NCI-H1417 treated with DMSO at 0.1 percent for 48 hours (cell line): Measurements from ENCODE around the gene PPP1R26.
"Not testable (repeated sequence)": the region's sequence is repeated elsewhere in the genome, so short reads cannot be mapped to it uniquely, and the experiment has no call there.

Source experiments
- DNase-seq: peaks from one replicate; lab custom pipeline; 2025; lab: John Stamatoyannopoulos, UW

PPP1R26 gene

DNA sequence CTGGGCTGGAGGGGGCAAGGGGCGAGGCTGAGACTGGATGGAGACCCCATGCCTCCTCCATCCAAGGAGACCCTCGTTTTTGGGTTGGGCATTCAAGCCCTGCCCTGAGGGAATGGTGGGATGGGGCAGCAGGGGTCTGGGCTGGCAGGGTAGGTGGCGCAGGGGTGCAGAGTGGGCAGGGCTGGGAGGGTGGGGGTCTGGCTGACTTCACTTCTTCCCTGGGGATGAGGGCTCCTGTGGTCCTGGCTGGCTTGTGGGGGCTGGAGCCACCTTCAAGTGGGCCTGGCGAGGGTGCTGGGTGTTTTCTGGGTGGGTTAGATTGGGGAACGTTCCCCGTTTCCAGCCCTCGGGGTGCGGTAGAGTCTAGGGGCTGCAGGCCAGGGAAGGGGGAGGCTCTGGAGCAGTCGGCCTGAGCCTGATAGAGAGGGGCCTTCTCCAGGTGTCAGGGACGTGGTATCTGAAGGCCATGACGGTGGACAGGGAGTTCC, 42.1 kb downstream of the PPP1R26 start:
- no peak for DNase-seq

DNA sequence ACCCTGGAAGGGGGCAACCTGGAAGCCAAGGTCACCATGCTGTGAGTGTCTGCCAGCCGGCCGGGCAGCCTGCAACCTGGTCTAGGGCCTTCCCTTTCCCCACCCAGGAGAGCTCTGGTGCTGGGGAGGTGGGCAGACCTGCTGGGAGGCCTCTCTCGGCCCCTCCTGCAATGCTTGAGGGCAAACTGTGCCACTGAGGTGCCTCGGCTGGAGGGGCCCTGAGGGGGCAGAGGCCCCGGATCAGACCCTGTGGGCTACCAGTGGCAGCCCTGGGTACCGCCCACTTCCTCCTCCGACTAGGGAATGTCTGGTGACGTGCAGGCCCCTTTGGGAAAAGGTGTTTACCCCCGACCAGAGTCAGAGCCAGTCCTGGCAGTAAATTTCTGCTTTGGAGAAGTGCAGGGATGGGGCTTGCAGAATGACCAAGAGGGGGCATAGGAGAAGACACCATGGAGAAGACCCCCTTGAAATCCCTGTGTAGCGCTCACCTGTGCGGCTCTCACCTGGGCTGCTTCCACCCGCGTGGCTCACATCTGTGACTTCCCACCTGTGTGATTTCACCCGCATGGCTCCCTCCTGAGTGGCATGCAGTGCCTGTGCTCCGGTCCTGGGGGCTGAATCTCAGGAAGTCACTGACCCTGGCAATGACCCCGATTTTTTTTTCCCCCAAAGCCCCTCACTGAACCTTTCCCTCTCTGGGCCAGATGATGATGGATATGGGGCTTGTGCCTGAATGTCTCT, 42.7 kb downstream of the PPP1R26 start:
- no peak for DNase-seq

DNA sequence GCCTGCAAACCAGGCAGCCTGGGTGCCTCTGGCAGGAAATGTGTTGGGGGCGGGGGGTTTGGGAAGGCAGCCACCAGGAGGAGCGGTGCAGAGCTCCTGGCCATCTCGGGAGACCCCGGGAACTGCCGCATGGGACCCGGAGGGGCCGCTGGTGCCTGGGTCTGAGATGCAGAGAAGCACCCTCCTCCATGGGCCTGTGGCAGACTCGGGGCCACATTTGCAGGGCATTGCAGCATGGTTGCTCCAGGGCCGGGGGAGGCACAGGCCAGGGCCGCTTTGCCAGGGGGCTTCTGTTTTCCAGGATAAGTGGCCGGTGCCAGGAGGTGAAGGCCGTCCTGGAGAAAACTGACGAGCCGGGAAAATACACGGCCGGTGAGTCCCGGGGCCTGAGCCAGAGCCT, 43.3 kb downstream of the PPP1R26 start:
- no peak for DNase-seq

DNA sequence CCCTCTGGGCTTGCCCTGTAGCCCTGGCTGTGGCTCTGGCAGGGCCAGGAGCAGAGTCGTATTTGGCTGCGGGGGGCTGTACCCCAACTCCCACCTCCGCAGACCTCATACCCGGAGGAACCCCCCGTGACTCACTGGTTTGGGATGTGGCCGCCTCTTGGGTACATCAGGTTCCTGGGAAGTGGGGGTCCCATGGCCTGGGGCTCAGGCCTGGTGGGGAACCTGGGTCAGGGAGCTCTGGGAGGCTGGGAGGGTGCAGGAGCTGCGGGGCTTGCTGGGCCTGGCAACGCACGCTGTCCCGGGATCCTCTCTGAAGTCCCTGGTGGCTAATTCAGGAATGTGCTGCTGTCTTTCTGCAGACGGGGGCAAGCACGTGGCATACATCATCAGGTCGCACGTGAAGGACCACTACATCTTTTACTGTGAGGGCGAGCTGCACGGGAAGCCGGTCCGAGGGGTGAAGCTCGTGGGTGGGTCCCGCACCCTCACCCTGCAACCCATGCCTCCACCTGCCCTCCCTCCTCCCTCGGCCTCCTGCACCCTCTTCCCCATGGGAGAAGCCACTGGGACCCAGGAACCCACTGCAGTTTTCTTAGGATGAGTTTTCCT, 44.0 kb downstream of the PPP1R26 start:
- DNase-seq, result no peak

- no peak for DNase-seq
These were observed 44.7 kb downstream of the PPP1R26 start for GRCh38 chr9:135524130-135524861.

DNA sequence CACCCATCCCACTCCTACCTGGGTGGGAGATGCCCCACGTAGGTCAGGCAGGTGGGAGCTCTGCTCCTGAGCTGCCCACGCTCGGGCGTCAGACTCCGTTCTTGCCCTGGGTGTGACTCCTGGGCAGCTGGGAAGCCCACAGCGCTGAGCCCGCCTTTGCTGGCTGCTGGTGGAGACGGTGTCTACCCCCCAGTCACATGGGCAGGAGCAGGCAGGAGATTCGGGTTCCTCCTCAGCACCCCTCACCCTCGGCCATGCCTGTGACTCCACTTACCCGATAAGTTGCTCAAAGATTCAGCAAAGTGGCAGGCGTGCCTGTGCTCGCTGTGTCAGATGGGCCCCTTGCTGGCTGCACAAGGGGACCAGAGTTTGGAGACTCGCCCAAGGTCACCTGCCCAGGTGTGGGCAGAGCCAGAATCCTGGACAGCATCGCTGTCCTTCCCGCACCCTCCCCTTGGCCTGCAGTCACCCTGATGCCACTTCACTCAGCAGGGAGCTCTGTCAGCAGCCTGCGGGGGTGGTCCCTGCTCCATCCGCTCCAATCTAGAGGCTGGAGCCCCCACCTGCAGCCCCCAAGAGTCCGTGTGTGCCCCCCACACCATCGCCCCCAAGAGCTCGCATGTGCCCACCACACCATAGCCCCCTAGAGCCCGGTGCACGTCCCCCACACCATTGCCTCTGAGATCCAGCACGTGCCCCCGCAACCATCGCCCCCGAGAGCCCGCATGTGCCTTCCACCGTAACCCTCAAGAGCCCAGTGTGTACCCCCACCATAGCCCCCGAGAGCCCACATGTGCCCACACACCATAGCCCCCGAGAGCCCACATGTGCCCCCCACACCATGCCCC, 45.9 kb downstream of the PPP1R26 start:
- no peak for DNase-seq

DNA sequence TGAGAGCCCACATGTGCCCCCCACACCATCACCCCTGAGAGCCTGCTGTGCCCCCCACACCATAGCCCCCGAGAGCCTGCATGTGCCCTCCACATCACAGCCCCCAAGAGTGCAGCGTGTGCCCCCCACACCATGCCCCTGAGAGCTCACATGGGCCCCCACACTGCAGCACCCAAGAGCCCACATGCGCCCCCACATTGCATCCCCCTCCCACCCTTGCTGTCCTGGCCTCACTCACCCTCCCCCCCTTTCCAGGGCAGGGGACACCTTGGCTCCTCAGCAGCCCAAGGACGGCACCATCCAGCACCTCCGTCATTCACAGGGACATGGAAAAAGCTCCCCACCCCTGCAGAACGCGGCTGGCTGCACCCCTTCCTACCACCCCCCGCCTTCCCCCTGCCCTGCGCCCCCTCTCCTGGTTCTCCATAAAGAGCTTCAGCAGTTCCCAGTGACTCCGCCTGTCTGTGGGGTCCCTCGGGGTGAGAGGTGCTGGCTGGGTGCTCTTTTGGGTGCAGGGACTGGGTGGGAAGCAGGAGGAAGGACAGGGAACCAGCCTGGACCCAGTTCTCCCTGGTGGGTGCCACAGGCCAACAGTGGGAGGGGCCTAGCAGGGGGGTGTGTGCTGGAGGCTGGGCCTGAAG, 46.6 kb downstream of the PPP1R26 start:
- DNase-seq, result no peak

- no peak for DNase-seq
These were observed 47.4 kb downstream of the PPP1R26 start for GRCh38 chr9:135526730-135527571.

- DNase-seq, result not testable (repeated sequence)
These were observed 49.4 kb downstream of the PPP1R26 start for GRCh38 chr9:135528842-135529435.

- no peak for DNase-seq
These were observed 50.6 kb downstream of the PPP1R26 start for GRCh38 chr9:135530146-135530545.

GRCh38 chr9:135531096-135531495, 51.5 kb downstream of the PPP1R26 start:
- no peak for DNase-seq

GRCh38 chr9:135533113-135533512, 53.5 kb downstream of the PPP1R26 start:
- DNase-seq, result no peak

DNA sequence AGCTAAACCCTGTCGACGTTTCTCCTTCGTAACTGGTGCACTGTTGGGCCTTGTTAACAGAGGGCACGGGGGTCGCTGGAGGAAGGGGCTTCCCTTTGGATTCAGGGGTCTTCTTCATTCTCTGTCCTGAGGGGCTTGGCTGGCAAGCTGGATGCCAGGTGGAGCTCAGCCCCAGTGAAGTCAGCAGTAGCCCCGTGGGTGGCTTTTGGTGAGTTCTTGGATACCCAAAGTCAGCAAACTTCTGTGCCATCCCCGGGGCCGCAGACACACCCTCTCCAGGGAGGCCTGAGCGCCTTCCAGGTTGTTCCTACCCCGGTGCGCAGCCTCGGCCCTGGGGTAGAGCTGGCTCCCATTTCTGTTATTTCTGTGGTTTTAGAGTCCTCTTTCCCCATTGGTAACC, 54.1 kb downstream of the PPP1R26 start:
- no peak for DNase-seq

DNA sequence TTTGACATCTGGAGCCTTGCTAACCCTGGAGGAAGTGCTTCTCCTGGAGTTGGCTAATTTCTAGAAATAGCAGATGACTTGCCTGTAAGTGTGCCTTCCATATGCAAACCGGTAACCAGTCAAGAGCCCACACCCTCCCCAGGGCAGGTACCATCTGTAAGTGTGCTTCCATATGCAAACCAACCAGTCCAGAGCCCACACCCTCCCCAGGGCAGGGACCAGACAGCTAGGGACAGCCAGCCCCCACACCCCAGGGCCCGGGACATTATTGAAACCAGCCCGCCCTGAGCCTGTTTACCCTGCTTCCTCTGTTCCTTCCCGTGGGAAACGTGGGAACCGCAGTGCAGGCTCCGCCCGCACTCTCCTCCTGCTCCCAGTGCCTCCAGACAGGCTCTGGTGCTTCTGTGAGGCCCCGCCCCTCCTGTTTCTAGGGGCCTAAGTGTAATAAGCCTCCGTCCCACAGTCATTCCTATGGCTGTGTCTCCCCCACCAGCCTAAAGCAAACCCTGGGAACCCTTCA, 54.7 kb downstream of the PPP1R26 start:
- DNase-seq, result not testable (repeated sequence)

DNA sequence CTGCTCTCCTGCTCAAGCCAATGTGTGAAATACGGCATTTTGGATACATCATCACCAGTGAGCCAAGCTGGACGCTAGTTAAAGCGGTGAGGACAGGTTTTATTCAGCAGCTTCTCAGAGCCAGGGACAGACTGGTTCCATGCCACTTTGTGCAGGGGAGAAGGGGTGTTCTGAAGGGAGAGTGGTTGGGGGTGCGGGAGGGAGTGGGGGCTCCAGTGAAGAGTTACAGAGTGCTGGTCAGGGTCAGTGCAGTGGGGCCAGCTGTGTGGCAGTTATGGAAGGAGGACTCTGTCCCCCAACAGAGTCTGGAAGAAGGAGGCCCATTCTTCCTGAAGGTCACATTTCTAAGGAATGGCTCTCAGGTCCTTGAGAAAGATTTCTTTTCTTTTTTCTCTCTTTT, 55.2 kb downstream of the PPP1R26 start:
- not testable (repeated sequence) for DNase-seq

DNA sequence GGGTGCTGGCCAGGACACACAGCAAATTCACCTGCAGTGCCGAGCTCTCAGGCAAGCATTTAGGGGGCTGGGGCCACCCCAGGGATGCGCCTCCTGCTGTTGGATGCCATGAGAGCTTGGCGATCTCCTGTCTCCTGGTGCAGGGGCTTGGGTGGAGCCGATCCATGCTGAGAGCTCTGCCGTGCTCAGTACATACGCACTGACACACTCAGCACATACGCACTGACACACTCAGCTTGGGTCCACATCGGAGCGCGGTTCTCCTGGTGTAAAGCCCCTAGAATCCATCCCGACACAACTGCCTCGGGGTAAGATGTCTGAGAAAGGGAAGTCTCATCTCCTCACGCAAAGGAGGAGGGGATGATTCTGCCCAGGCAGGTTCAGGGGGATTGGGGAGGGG, 56.0 kb downstream of the PPP1R26 start:
- not testable (repeated sequence) for DNase-seq

DNA sequence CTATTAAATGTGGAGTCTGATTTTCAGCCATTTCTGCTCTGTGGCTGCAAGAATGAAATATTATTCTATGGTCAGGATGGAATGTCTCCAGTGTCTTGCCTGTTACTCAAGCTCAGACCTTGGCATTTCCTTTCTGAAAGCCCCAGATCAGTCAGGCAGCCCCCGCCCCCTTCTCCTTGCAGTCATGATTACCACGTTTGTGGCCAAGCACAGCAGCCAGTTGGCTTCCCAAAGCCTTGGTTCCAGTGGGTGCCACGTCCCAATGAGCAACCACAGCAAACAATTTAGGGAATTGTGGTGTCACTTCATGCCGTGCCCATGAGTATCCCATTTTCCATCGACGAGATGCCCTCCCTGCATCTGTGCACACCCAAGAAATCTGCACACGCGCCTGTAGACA, 56.6 kb downstream of the PPP1R26 start:
- DNase-seq, result no peak
